GM12891 (cell line): Measurements from ENCODE around the gene SLC6A11.

ENCODE experiments used
- PAX5 ChIP-seq: IDR thresholded peaks from 2 replicates; pipeline ENCODE4 v1.6.1; 2011; ENCODE audit warnings: low read length, moderate library complexity, mild to moderate bottlenecking; ENCODE audit not compliant: insufficient read depth, severe bottlenecking
- POLR2A ChIP-seq: IDR thresholded peaks from 2 replicates; pipeline ENCODE4 v1.6.1; 2011; ENCODE audit warnings: low read depth, low read length, control low read depth
- POLR2AphosphoS5 ChIP-seq: IDR thresholded peaks from 2 replicates; pipeline ENCODE4 v1.6.1; 2011; ENCODE audit warnings: low read depth, low read length, control low read depth
- POU2F2 ChIP-seq: IDR thresholded peaks from 2 replicates; pipeline ENCODE4 v1.6.1; 2011; ENCODE audit warnings: low read depth, mild to moderate bottlenecking, control low read depth, low read length, moderate library complexity
- SPI1 ChIP-seq: IDR thresholded peaks from 2 replicates; pipeline ENCODE4 v1.6.1; 2011; ENCODE audit warnings: low read depth, low read length, control low read depth
- TAF1 ChIP-seq: IDR thresholded peaks from 2 replicates; pipeline ENCODE4 v1.6.1; 2011; ENCODE audit warnings: low read depth, low read length, control low read depth

DNA sequence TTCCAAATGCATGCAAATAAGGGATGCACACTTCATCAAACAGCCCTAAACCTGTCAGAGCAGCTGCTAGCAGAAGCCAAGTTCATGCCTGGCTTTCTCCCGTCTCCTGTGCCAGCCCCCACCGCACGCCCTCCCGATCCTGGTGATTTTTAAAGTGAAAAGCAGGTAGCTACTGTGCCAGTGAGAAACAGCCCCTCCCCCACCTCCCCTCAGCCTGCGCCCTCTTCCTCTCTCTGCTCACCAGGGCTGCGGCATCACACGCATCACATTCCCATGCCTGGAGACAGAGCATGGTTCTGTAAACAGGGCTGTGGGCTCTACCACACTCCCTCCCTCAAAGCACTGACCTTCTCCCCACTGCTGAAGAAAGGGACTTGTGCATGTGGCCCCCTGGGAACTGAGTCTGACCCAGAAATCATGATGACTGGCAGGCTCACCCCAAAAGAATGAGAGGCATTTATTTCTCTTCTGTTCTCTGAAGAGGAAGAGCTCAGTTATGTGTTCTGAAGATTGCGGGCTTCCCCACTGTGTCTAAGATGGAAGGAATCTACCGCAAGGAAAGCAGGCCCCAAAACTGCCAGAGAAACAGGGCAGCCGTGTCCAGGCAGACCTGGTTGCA, 162.0 kb downstream of the SLC6A11 start:
- TF ChIP-seq POLR2A = no peak
- TF ChIP-seq PAX5 = no peak
- no peak for TF ChIP-seq POLR2AphosphoS5
- no peak for TF ChIP-seq TAF1
- TF ChIP-seq POU2F2 = no peak
- TF ChIP-seq SPI1 = no peak
